IPS DF 19.7 (cell line): ENCODE data around the gene FSIP1.

ENCODE experiments used
- DNase-seq: peaks from one replicate; pipeline ENCODE4 v3.0.0-alpha.2; 2013; ENCODE audit warnings: low read depth, low spot score

The FSIP1 gene

DNA sequence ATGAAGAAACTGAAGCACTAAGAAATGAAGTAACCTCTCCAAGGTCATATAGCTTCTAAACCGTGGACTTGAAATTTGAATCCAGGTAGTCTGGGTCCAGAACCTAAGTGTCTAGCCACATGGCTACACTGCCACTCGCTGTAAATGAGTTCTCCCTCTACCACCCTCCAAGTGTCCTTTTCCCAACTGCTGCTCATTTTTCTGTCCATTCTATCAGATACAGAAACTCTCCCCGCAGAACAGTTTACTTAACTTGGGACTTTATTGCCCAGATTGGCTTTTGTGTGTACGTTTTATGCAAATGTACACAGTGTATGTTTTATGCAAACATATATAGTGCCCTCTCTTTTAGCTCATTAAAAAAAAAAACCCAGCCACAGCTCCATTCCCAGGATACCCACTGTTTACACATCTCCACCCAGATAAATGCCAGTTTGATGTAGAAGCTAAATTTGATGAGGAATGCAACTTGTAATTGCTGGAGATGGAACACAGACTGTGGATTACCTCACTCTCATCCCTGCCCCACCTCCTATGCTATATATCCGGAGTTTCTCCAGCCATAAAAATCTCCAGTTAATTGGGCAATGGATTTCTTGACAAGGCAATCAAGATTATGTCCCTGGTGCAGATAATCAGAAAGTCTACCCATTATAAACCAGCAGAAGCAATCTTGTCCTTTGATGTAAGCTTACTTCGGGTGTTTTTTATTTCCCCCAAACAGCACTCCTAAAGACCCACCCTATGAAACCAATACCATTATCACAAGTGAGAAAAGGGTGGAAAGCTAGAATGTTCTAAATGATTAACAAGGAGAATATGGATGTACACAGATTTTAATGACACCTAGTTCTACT lies 159.8 kb downstream of the FSIP1 start:
- no peak for DNase-seq

DNA sequence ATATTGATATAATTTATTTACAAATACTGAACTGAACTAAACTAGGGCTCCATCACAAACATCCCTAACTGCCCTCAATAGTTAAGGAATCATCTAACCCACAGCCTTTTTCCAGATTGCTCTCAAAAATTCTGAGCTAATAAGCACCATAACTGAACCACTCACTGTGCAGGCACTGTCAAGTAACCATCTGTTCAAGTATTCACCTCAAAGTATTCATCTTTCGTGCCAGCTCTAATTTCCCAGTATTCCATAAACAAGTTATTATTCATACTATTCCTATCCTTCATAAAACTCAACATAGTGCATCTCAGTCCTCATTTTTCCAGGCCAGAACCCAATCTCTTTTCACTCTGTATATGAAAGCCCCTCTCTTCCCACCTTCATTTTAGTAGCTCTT lies 160.7 kb downstream of the FSIP1 start:
- no peak for DNase-seq

DNA sequence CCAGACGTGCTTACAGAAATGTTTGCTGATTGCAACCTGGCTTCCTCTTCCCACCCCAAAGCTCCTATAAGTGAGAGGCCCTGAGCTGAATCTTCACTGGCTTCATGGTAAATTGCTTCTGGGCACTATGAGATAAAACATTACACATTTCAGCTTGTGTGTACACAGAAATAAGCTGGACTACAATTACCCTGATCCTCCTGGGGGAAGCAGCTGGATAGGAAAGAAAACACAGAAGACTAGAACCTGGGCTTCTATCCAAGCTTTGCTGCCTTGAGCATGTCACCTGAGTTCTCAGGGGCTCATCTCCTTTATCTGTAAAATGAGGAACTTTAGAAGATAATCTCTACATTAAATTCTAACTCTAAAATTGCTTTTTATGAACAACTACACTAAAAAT lies 161.4 kb downstream of the FSIP1 start:
- DNase-seq = no peak

DNA sequence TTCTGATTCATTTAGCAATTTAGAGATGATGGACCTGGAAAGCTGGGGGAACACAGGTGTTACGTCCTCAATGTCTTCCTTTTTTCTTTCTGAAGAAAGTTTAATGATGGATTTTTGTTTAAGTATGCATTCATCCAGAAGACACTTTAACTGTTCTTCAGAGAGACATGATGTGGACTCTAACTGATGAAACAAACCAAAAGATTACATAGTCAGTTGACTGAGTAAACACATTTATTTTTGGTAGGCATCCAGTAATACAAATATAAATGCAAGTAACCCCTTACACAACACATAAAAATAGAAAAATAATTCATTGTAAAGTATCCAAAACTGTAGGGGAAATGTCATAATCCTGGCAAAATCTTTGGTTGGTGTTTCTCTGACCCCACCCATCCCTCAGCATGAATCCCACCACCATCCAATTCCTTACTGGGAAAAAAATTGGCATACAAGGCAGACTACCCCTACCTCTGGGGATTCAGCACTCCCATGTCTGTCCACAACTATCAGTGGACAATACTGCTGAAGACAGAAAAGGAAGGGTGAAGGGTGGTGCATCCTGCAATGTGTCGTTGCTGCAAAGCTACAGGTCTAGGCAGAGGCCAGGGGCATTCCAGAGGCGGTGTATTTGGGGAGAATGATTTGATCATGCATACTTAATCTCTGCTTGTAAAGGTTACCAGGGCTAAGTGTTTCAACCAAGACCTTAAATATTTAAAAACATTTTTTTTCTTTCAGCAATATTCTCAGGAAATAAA lies 164.4 kb downstream of the FSIP1 start:
- DNase-seq = no peak

DNA sequence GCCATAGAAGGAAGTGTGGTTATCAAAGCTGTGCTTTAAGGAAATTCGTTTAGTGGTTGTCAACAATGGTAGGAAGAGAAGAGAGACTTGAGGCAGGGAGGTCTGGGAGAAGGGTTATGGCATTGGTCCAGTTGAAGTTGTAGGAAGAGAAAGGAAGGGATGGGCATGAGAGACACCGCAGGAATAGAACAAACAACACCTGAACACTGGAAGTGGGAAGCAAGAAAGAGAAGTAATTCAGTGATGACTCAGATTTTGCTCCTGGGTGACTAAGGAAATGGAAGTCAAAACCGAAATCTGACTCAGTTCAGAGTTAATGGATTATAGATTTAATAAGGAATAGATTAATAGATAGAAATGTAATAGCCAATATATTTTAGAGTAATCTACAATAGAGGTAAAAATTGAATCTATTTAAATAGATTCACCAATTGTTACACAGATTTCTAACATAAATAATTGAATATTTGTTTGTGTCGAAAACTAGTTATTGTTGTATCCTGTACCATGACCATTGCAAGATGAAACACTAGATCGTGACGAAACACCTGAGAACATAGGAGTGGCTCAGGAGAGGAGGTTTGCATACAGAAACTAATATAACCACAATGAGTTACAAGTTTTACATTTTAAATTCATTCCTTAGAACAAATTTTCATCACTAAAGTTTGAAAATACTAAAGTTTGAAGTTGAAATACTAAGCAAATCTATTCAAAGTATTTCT lies 165.7 kb downstream of the FSIP1 start:
- DNase-seq = no peak

DNA sequence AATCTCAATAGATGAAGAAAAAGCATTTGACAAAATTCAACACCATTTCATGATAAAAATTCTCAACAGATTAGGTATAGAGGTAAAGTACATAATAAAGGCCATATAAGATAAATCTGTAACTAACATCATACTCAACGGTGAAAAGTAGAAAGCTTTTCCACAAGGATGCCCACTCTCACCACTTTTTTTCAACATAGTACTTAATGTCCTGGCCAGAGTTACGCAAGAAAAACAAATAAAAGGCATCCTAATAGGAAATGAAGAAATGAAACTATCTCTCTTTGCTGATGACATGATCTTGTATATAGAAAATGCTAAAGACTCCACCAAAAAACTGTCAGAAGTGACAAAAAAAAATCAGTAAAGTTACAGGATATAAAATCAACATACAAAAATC lies 168.8 kb downstream of the FSIP1 start:
- no peak for DNase-seq

DNA sequence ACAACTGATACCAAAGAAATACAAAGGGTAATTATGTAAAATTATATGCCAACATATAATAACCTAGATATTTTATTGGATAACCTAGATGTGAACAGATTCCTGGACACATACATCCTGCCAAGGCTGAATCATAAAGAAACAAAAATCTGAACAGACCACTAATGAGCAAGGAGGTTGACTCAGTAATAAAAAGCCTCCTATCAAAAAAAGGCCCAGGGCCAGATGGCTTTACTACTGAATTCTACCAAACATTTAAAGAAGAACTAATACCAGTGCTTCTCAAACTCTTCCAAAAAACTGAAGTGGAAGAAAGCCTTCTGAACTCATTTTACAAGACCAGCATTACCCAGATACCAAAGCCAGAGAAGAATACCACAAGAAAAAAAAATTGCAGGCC lies 169.4 kb downstream of the FSIP1 start:
- DNase-seq = no peak

DNA sequence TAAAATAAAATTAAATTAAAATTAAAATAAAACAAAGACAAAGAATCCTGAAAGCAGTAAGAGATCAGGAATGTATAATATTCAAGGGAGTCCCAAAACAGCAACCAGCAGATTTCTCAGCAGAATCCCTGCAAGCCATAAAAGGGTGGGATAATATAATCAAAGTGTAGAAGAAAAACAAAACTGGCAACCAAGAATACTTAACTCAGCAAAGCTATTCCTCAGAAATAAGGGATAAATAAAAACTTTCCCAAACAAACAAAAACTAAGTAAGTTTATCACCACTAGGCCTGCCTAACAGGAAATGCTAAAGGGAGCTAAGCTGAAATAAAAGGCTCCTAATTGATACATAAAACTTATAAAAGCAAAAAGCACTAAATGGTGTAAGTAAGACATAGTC lies 172.0 kb downstream of the FSIP1 start:
- DNase-seq = no peak

DNA sequence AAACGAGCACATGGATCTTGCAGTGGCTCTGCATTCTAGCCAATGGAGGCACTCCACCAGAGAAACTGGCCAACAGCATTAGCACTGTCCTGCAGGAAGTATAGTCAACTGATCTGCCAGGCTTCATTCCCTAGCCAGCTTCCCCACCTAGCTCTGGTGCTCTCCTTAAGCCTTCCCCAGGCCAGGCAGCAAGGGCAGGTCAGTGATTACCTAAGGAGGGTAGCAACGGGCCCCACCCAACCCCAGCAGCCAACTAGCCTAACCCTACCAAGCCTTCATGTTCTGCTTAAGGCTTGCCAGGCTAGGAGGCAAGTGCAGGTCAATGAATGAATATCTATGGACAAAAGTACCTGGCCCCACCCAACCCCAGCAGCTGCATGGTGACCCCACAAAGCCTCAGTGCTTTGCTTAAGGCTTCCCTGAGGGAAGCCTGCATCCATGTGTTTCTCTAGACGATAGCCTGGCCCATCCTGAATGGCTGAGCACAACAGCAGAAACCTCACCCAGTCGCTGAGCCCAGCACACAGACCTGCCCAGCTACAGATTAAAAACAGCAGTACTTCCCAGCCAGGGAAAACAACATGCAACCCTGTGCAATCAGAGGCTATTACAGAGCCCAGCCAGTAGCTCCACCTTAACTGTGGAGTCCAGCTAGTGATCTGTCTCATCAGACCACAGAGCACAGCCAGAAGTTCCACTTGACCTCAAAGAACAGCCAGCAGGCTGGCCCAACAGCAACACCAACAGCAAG lies 173.3 kb downstream of the FSIP1 start:
- DNase-seq = no peak

DNA sequence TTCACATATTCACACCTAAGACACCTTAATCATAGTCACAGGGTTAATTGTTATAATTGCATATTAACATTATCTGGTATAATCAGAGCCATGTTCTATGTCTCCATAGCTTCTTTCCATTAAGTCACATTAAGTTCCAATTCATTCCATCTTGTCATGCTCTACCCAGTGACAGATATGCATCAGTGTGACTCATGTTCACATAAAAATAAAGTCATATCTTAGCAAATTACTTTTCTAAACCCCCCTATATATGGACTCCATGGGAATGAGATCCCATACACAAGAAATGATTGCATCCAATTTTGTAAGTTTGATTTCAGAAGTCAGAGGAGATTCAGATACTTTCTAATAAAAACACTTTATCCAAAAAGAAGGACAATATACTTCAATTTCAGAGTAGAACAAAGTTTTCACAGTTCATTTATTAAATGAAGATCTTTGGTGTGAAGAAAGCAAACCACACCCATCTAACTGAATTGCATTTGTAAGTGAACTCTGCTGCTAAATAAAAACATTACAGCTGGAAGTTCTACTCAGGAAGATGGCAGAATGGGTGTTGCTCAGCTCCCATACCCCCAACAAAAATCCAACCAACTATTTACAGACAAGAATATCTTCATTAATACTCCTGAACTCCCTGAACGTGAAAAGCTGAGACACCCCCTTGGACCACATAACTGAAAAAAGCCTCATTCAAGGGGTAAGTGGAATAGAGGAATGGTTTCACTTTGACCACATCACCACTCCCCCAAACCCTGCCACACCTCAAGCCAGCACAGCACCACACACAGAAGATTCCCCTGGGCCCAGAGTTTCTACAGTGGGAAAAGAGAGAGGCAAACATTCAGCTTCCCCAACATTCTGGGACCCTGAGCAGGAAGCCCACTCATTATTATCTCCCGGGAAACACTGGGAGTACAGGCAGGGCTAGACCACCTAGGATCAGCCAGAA lies 174.2 kb downstream of the FSIP1 start:
- DNase-seq = no peak

DNA sequence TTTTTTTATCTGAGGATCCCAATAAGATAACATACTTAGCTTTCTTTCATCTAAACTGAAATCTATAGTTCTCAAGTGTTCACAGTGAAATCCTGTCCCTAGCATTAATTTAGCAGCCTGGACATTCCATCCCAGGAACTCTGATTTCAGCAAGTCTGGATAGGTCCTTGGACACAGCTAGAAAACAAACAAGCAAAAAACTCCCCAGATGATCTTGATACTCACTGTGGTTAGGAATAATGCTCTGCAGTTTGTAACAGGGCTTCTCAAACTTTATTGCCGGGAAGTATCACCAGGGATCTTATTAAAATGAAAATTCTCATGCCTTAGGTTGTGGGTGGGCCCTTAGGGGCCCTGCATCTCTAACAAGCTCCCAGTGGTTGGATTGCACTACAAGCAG lies 177.5 kb downstream of the FSIP1 start:
- no peak for DNase-seq

DNA sequence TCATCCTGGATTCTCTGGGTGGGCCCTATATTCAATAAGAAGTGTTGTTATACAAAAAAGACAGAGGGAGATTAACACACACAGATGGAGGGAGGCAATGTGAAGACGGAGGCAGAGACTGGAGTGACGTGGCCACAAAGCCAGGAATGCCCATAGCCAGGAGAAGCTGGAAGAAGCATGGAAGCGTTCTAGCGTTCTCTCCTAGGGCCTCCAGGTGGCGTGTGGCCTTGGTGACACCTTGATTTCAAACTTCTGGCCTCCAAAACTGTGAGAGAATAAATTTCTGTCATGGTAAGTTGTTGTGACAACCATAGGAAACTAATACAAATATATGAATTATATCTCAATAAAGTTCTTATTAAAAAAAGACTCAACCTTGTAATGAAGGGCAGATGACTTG lies 180.5 kb downstream of the FSIP1 start:
- no peak for DNase-seq

DNA sequence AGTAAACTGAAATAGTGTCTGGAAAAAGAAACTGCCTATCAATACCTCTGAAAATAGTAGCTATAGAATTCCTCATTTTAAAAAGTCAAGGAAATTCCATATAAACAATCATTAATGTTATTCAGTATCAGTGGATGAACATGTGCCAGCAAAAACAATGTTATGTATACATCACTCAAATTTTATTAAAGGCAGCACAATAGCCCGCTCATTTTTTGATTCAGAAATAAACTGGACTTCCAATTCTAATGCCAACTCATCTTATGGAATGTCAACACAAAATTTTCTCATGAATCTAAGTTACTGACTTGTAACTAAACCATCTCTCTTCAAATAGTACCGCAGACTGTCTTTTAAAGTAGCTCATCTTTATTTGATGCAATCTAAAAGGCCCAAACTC lies 182.8 kb downstream of the FSIP1 start:
- DNase-seq = no peak

DNA sequence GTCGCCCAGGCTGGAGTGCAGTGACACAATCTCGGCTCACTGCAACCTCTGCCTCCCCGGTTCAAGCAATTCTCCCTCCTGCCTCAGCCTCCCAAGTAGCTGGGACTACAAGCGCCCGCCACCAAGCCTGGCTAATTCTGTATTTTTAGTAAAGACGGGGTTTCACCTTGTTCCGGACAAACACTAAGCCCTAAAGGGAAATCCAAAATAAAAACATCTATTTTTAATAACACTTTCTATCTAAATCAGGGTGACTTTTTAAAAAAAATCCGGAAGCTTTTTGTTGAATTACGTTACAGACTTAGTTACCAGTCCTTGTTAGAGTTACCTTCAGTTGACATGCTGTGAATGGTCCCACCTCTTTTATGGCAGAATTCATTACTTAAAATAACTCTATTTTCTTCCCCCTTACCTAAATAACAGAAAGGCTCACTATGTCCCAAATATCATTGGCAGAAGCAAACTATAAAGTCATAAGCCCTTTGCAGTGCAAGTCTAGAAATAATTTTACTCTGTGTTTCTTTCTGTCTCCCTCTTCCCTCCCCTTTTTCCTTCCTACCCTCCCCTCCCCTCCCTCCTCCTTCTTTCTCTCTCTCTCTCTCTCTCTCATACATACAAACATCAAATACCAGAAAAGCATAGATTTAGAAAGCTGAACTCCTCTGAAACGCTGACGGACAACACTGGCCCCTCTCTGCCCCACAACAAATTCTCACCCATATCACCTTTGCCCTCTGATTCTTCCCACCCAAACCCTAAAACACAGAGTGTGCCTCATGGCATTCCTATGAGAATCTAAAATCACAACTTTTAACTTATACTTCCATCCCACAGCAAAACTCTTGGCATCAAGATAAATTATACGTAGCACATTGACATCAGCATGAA lies 183.4 kb downstream of the FSIP1 start:
- DNase-seq = no peak

DNA sequence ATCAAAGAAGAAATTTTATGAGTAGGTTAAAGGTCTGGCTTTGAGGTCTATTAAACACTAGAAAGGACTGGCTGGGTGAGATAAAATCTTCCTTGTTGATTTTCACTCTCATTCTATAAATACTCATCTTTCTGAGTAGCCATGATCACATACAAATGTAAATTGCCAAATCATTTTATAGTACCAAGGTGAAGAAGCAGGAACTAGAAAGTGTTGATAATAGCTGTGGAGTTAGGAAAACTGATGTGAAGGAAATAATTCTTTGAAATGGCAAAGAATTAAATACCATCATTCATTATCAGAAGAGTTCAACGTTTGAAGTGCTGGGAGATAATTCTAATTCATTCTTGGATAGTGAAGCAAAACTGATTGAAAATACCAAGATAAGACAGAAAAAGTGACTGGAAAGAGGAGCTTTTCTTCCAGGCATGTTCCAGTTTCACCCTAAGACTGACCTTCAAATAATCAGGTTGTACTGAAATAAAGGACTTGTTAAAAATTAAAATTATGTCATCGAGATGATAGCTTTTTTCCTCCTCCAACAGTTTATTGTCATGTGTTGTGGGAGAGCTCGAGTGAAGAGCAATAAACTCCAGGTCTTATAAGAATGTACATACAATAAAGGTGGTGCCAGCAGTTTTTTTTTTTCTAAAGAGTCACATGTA lies 184.3 kb downstream of the FSIP1 start:
- no peak for DNase-seq

DNA sequence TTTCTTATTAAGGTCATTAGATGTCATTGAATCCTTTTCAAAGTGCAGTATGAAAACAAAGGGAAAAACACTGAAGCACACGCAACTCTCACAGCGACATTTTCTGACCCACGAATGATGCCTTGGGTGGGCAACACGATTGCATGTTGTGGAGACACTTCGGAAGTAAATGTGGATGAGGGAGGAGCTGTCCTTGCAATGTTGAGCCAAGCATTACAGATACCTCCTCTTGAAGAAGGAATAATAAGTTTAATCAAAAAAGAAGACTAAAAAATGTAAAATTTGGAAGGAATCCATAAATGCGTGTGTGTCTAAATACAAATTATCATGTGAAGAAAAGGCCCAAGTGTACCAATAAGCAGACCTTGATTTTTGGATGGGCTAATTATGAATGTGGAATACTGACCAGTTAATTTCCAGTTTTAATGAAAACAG lies 184.9 kb downstream of the FSIP1 start:
- no peak for DNase-seq

DNA sequence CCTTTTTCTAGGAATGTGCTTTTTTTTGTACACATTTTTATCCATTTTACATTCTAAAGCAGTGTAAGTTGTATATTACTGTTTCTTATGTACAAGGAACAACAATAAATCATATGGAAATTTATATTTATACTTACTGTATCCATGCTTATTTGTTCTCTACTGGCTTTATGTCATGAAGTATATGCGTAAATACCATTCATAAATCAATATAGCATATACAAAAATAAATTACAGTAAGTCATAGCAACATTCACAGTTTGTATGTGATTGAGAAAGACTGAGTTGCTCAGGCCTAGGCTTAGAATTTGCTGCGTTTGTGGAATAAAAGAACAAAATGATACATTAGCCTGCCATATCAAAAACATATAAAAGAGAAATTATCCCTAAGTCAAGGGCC lies 185.3 kb downstream of the FSIP1 start:
- no peak for DNase-seq

DNA sequence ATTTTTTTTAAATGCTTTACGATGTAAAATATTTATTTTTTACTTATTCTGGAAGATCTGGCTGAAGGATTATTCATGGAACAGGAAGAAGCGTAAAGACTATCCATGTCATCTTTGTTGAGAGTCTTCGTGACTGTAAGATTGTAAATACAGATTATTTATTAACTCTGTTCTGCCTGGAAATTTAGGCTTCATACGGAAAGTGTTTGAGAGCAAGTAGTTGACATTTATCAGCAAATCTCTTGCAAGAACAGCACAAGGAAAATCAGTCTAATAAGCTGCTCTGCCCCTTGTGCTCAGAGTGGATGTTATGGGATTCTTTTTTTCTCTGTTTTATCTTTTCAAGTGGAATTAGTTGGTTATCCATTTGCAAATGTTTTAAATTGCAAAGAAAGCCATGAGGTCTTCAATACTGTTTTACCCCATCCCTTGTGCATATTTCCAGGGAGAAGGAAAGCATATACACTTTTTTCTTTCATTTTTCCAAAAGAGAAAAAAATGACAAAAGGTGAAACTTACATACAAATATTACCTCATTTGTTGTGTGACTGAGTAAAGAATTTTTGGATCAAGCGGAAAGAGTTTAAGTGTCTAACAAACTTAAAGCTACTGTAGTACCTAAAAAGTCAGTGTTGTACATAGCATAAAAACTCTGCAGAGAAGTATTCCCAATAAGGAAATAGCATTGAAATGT lies 186.1 kb downstream of the FSIP1 start:
- DNase-seq = no peak
